Tibial artery (tissue), 4 donors: ENCODE measurements around the gene DDC.
"Not testable (repeated sequence)": the region's sequence is repeated elsewhere in the genome, so short reads cannot be mapped to it uniquely, and the experiment has no call there.

Source experiments
- DNase-seq, 2 donors: peaks; one replicate each; pipeline ENCODE4 v3.0.0-alpha.2; 2019
- H3K27ac ChIP-seq, 2 donors: fragments of 200-600 bp; sonication (generic) in 1 of 2; 1 replicate in 1 of 2; 2 replicates in 1 of 2; pipeline ENCODE4 v1.5.1; 2018 to 2019; ENCODE audit warnings: mild to moderate bottlenecking in 1 of 2
- H3K27me3 ChIP-seq, 2 donors: fragments of 200-600 bp; sonication (generic) in 1 of 2; one replicate each; pipeline versions ENCODE4 v1.5.1 to v1.6.0; 2016 to 2019
- H3K36me3 ChIP-seq, 3 donors: fragments of 200-600 bp; sonication (generic) in 2 of 3; one replicate each; pipeline ENCODE4 v1.5.1; 2016 to 2019; ENCODE audit warnings: mild to moderate bottlenecking in 2 of 3
- H3K4me1 ChIP-seq, 4 donors: fragments of 200-600 bp; sonication (generic) in 2 of 4; 1 replicate in 3 of 4; 2 replicates in 1 of 4; pipeline ENCODE4 v1.5.1; 2016 to 2019
- H3K4me3 ChIP-seq, 2 donors: fragments of 200-600 bp; sonication (generic) in 1 of 2; 1 replicate in 1 of 2; 2 replicates in 1 of 2; pipeline ENCODE4 v1.5.1; 2018 to 2019; ENCODE audit warnings: mild to moderate bottlenecking in 2 of 2
- H3K9me3 ChIP-seq, 3 donors: fragments of 200-600 bp; sonication (generic) in 1 of 3; one replicate each; pipeline ENCODE4 v1.5.1; 2016 to 2019
- CTCF ChIP-seq, 2 experiments: fragments of 200-600 bp in 1 of 2; fragments of 450-650 bp in 1 of 2; IDR thresholded peaks; one replicate each; pipeline ENCODE4 v1.5.1; 2017 to 2019; ENCODE audit warnings: antibody characterized with exemption in 2 of 2, mild to moderate bottlenecking in 1 of 2, moderate library complexity in 1 of 2
- intact Hi-C: fragments of 100-400 bp; cut with DNase I; formaldehyde crosslinking; loops from one replicate; pipeline ENCODE4 v1.15.0; 2023; ENCODE audit warnings: low total_unique reads

The DDC gene

GRCh38 chr7:50577569-50577968 is 12.4 kb upstream of the DDC start:
- H3K4me3 ChIP-seq, result no peak overlapping the region
- no peak overlapping the region for H3K27ac ChIP-seq
- H3K27me3 ChIP-seq, result no peaks in the 10 kb centered on the region
- H3K9me3 ChIP-seq, result no peaks in the 10 kb centered on the region
- TF ChIP-seq CTCF (IDR thresholded peaks at IDR 0.05), result no peak
- DNase-seq, result no peak
- intact Hi-C loops, result no loop called here
- no peaks in the 10 kb centered on the region for H3K4me1 ChIP-seq
- no peaks in the 10 kb centered on the region for H3K36me3 ChIP-seq

GRCh38 chr7:50576388-50576787 is 11.2 kb upstream of the DDC start:
- H3K4me3 ChIP-seq, H3K27me3 ChIP-seq, H3K27ac ChIP-seq, DNase-seq, H3K36me3 ChIP-seq, intact Hi-C loops, H3K4me1 ChIP-seq, H3K9me3 ChIP-seq: not testable (repeated sequence)

DNA sequence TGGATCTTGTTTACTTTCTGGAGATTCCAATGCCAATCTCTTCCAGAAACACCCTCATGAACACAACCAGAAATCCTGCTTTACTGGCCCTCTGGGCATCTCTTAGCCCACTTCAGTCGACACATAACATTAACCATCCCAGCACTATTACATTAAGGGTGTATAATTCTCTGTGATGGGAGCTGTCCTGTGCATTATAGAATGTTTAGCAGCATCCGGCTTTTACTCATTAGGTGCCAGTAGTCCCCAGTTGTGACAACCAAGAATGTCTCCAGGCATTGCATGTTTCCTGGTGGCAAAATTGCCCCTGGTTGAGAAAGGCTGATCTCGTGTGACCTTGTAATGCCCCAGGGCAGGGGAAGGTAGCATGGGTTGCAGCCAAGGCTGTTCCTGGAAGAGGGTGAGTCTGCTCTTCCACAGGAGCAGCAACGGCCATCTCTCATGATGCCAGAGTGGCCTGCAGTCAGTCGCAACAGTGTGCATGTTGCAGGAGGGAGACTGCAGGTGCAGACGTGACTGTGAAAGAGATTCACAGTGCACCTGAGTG is 2.6 kb upstream of the DDC start:
- DNase-seq, result no peak
- TF ChIP-seq CTCF (IDR thresholded peaks at IDR 0.05), result no peak
- no peaks in the 10 kb centered on the region for H3K4me1 ChIP-seq
- H3K9me3 ChIP-seq, result no peaks in the 10 kb centered on the region
- peaks cover 0 to 4% of the 10 kb centered on the region in 2 donors for H3K27me3 ChIP-seq
- no peak overlapping the region for H3K27ac ChIP-seq
- H3K4me3 ChIP-seq, result no peak overlapping the region
- H3K36me3 ChIP-seq, result no peaks in the 10 kb centered on the region
- intact Hi-C loops, result no loop called here

- TF ChIP-seq CTCF (IDR thresholded peaks at IDR 0.05), result no peak
- Histone ChIP-seq H3K4me3 (no peak overlapping the region), H3K27me3 (peaks cover 0 to 7% of the 10 kb centered on the region in 2 donors), H3K4me1 (no peaks in the 10 kb centered on the region), H3K9me3 (no peaks in the 10 kb centered on the region), H3K27ac (no peak overlapping the region), H3K36me3 (no peaks in the 10 kb centered on the region)
- no peak for DNase-seq
- intact Hi-C loops, result no loop called here
Observed at GRCh38 chr7:50565977-50566376, 772 bp upstream of the DDC start.

DNA sequence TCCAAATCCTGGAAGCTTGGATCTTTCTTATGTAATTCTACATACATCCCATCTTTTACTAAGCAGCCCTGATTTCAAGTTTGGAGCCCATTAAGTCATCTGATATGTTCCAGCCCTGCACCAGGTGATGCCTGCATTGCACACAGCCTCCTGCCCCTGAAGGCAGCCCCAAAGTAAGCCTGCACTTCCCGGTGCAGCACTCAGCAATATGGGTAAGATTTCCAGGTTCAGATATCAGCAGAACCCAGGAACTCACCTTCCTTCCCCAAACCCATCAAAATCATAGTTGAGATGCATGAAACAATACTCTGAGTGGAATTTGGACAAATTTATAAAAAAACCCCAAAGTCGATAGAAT is 333 bp upstream of the DDC start:
- Histone ChIP-seq H3K4me3 (no peak overlapping the region), H3K9me3 (no peaks in the 10 kb centered on the region), H3K27me3 (peaks cover 0 to 10% of the 10 kb centered on the region in 2 donors), H3K27ac (no peak overlapping the region), H3K4me1 (no peaks in the 10 kb centered on the region), H3K36me3 (no peaks in the 10 kb centered on the region)
- DNase-seq, result no peak
- no peak for TF ChIP-seq CTCF (IDR thresholded peaks at IDR 0.05)
- intact Hi-C loops, result no loop called here

DNA sequence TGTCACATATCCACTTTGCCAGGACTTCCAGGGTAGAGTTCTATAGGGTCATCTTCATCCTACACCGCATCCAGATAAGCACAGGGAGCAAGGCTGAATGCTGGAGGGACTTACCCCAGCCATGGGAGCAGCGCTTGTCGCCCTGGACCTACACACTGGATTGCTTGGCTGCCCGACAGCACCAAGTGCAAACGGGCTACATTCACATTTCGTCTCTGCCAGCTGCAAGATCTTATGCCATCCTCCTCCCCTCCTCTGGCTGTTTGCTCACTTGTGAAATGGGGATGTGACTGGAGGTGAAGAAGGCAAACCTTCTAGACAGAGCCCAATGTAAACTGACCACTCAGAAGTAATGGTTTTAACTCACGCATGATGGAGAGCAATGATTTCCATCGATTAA is 1.0 kb downstream of the DDC start:
- DNase-seq, result no peak
- H3K4me1 ChIP-seq, result no peaks in the 10 kb centered on the region
- H3K27ac ChIP-seq, result no peak overlapping the region
- H3K36me3 ChIP-seq, result no peaks in the 10 kb centered on the region
- peaks cover 0 to 22% of the 10 kb centered on the region in 2 donors for H3K27me3 ChIP-seq
- intact Hi-C loops, result no loop called here
- H3K9me3 ChIP-seq, result no peaks in the 10 kb centered on the region
- no peak overlapping the region for H3K4me3 ChIP-seq
- no peak for TF ChIP-seq CTCF (IDR thresholded peaks at IDR 0.05)
